Subcutaneous adipose tissue (tissue), 4 donors: ENCODE data around the gene SEMA5B. TPM values are rescaled to one million over a fixed set of nuclear protein-coding genes. Genes with fewer than 3 reads are reported as not detected.

Experiments used
- CTCF ChIP-seq: fragments of 450-650 bp; IDR thresholded peaks from one replicate; pipeline ENCODE4 v1.5.1; 2016; ENCODE audit warnings: low read depth, mild to moderate bottlenecking, control low read depth, antibody characterized with exemption, moderate library complexity
- total RNA-seq, 4 donors: library from RNA; depleted of rRNA; stranded (reverse); fragments of >200 nt; gene quantifications; one replicate each; pipeline ENCODE4 v1.1.0, GENCODE V29; 2016

Gene SEMA5B
- total RNA-seq, 4 donors from 2014 or later, result 0.51 to 0.88 TPM; not detected in 2

- no peak for TF ChIP-seq CTCF
Measured at GRCh38 chr3:122961146-122961545, 66.4 kb downstream of the SEMA5B start.

- no peak for TF ChIP-seq CTCF
Measured at GRCh38 chr3:122960652-122961051, 66.9 kb downstream of the SEMA5B start.

- no peak for TF ChIP-seq CTCF
Measured at GRCh38 chr3:122959339-122959738, 68.2 kb downstream of the SEMA5B start.

- TF ChIP-seq CTCF, result no peak
Measured at GRCh38 chr3:122957707-122958689, 69.6 kb downstream of the SEMA5B start.

GRCh38 chr3:122956693-122957455 is 70.7 kb downstream of the SEMA5B start:
- no peak for TF ChIP-seq CTCF

GRCh38 chr3:122955916-122956692 is 71.5 kb downstream of the SEMA5B start:
- no peak for TF ChIP-seq CTCF

GRCh38 chr3:122952520-122952919 is 75.0 kb downstream of the SEMA5B start:
- no peak for TF ChIP-seq CTCF
